ENCODE measurements around the gene PCCA.

- TF ChIP-seq CTCF (conservative IDR thresholded peaks at IDR 0.05) (no peak), EZH2 (IDR thresholded peaks at IDR 0.05; ENCODE audit: low read depth) (no peak)
Observed at GRCh38 chr13:100392709-100393630, 304.1 kb downstream of the PCCA start.

All from PC-9 (cell line).